GM12878 (cell line): ENCODE data around the gene XKRX.

Experiments
- E2F4 ChIP-seq: IDR thresholded peaks from 2 replicates; pipeline ENCODE4 v1.6.1; 2012; ENCODE audit warnings: low read depth, low read length, improper control_type of control experiment
- EP300 ChIP-seq, 2 experiments: fragments of 150-350 bp in 1 of 2; IDR thresholded peaks; 2 replicates each; pipeline ENCODE4 v1.6.1; 2011 to 2012; ENCODE audit warnings: low read depth in 2 of 2, low read length in 2 of 2, borderline replicate concordance in 1 of 2, improper control_type of control experiment in 1 of 2, inconsistent platforms in 1 of 2; ENCODE audit not compliant: control insufficient read depth in 1 of 2
- ESRRA ChIP-seq: IDR thresholded peaks from 2 replicates; pipeline ENCODE4 v1.6.1; 2012; ENCODE audit warnings: mild to moderate bottlenecking, low read length, improper control_type of control experiment
- POLR2A ChIP-seq: IDR thresholded peaks from 2 replicates; pipeline ENCODE4 v1.6.1; 2011; ENCODE audit warnings: low read depth, mild to moderate bottlenecking, low read length
- POLR2AphosphoS5 ChIP-seq: IDR thresholded peaks from 2 replicates; pipeline ENCODE4 v1.6.1; 2011; ENCODE audit warnings: mild to moderate bottlenecking, low read length, inconsistent platforms
- REST ChIP-seq: IDR thresholded peaks from 2 replicates; pipeline ENCODE4 v1.6.1; 2012; ENCODE audit warnings: mild to moderate bottlenecking, low read depth, low read length
- SMC3 ChIP-seq: IDR thresholded peaks from 2 replicates; pipeline ENCODE4 v1.6.1; 2011; ENCODE audit warnings: low read length, improper control_type of control experiment, borderline replicate concordance

GRCh38 chrX:100926453-100926852 lies 2.3 kb downstream of the XKRX start:
- TF ChIP-seq POLR2AphosphoS5 (no peak), POLR2A (no peak), REST (no peak), EP300 (IDR thresholded peaks at IDR 0.05; ENCODE audit: borderline replicate concordance in 1 of 2, control insufficient read depth in 1 of 2, low read depth in 2 of 2, low read length in 2 of 2) (no peak), ESRRA (no peak), E2F4 (no peak), SMC3 (no peak)
